GM12878 (cell line): Measurements from ENCODE around the gene FILIP1L. TPM values are rescaled to one million over a fixed set of nuclear protein-coding genes. Genes with fewer than 3 reads are reported as not detected.

Experiments used
- ATAC-seq: fragments of 200-7000 bp; cut with Tn5 transposase; 3 replicates; pipeline ENCODE4 v1.9.1; 2020; ENCODE audit warnings: mild to moderate bottlenecking, moderate library complexity
- BruUV-seq: library from RNA; stranded (reverse); fragments of 400-500 nt; replicated peaks from 2 replicates; lab custom pipeline; 2021; lab: Mats Ljungman, UMichigan
- CTCF ChIA-PET: fragments of 300-600 bp; sonication (Branson Sonifier 250); formaldehyde crosslinking; extraction: SDS; loops from one replicate; lab custom pipeline; 2021; ENCODE audit warnings: inconsistent platforms; lab: Yijun Ruan, JAX
- POLR2A ChIA-PET: fragments of 350-600 bp; formaldehyde crosslinking; extraction: SDS; loops from one replicate; lab custom pipeline; 2021; ENCODE audit warnings: inconsistent platforms; lab: Charles Lee
- RAD21 ChIA-PET: fragments of 300-600 bp; sonication (Branson Sonifier 250); formaldehyde crosslinking; loops from one replicate; lab custom pipeline; 2023; ENCODE audit warnings: antibody characterized with exemption; ENCODE audit not compliant: unreplicated experiment; lab: Charles Lee
- SMC1A ChIA-PET: fragments of 300-600 bp; sonication (Branson Sonifier 250); formaldehyde crosslinking; loops from one replicate; lab custom pipeline; 2023; ENCODE audit not compliant: unreplicated experiment, uncharacterized antibody; lab: Charles Lee
- DNase-seq: peaks from one replicate; pipeline ENCODE4 v3.0.0-alpha.2; 2011; ENCODE audit warnings: low read depth, low spot score
- FAIRE-seq: peaks from 3 replicates; lab custom pipeline; 2011; peaks lifted over from hg19 to GRCh38; lab: Jason Lieb, UNC
- H2AFZ ChIP-seq: 2 replicates; pipeline ENCODE4 v1.6.0; 2011; ENCODE audit warnings: low read depth, low read length, control low read depth; ENCODE audit not compliant: control insufficient read depth
- H3K27ac ChIP-seq: 2 replicates; pipeline ENCODE4 v1.5.1; 2011; ENCODE audit warnings: control low read depth; ENCODE audit not compliant: control insufficient read depth, insufficient read depth
- H3K27me3 ChIP-seq, 2 experiments: replicated peaks in 1 of 2; 2 replicates each; pipeline versions ENCODE4 v1.6.0 to v1.6.1; 2011; ENCODE audit warnings: low read length in 1 of 2; ENCODE audit not compliant: control insufficient read depth in 2 of 2, insufficient read depth in 2 of 2
- H3K36me3 ChIP-seq, 2 experiments: 2 replicates each; pipeline ENCODE4 v1.5.1; 2011; ENCODE audit warnings: low read length in 1 of 2; ENCODE audit not compliant: control insufficient read depth in 2 of 2, insufficient read depth in 2 of 2
- H3K4me1 ChIP-seq: 2 replicates; pipeline ENCODE4 v1.6.1; 2011; ENCODE audit warnings: mild to moderate bottlenecking, low read length, moderate library complexity, mixed read lengths; ENCODE audit not compliant: control insufficient read depth, insufficient read depth
- H3K4me2 ChIP-seq: 2 replicates; pipeline ENCODE4 v1.6.0; 2011; ENCODE audit warnings: control low read depth; ENCODE audit not compliant: control insufficient read depth, insufficient read depth
- H3K4me3 ChIP-seq: fragments of 200-600 bp; sonication (generic); 2 replicates; pipeline ENCODE4 v1.5.1; 2016
- H3K79me2 ChIP-seq: 2 replicates; pipeline ENCODE4 v1.6.0; 2011; ENCODE audit warnings: low read length; ENCODE audit not compliant: control insufficient read depth, insufficient read depth
- H3K9ac ChIP-seq: 2 replicates; pipeline ENCODE4 v1.8.0; 2011; ENCODE audit warnings: low read length, control low read depth, mixed read lengths; ENCODE audit not compliant: control insufficient read depth, insufficient read depth
- H3K9me3 ChIP-seq: replicated peaks from 3 replicates; pipeline ENCODE4 v1.5.1; 2011; ENCODE audit warnings: mild to moderate bottlenecking, low read length; ENCODE audit not compliant: control insufficient read depth, insufficient read depth
- H4K20me1 ChIP-seq: 2 replicates; pipeline ENCODE4 v1.6.0; 2011; ENCODE audit not compliant: control insufficient read depth, insufficient read depth
- CHD2 ChIP-seq: IDR thresholded peaks from 2 replicates; pipeline ENCODE4 v1.6.1; 2011; ENCODE audit warnings: low read depth, low read length, improper control_type of control experiment, borderline replicate concordance
- CREB1 ChIP-seq: IDR thresholded peaks from 2 replicates; pipeline ENCODE4 v1.6.1; 2012; ENCODE audit warnings: low read depth, mild to moderate bottlenecking, inconsistent platforms
- E2F8 ChIP-seq: fragments of 450-650 bp; IDR thresholded peaks from 2 replicates; pipeline ENCODE4 v1.6.1; 2018; ENCODE audit warnings: mild to moderate bottlenecking, low read depth, moderate library complexity; ENCODE audit not compliant: partially characterized antibody
- IRF4 ChIP-seq: IDR thresholded peaks from 2 replicates; pipeline ENCODE4 v1.6.1; 2011; ENCODE audit warnings: low read depth, low read length
- MYB ChIP-seq: fragments of 150-350 bp; IDR thresholded peaks from 2 replicates; pipeline ENCODE4 v1.6.1; 2014; ENCODE audit warnings: mild to moderate bottlenecking, low read depth, low read length, borderline replicate concordance
- POLR2AphosphoS5 ChIP-seq: IDR thresholded peaks from 2 replicates; pipeline ENCODE4 v1.6.1; 2011; ENCODE audit warnings: mild to moderate bottlenecking, low read length, inconsistent platforms
- SMC3 ChIP-seq: IDR thresholded peaks from 2 replicates; pipeline ENCODE4 v1.6.1; 2011; ENCODE audit warnings: low read length, improper control_type of control experiment, borderline replicate concordance
- SP1 ChIP-seq: IDR thresholded peaks from one replicate; pipeline ENCODE4 v1.6.1; 2011; ENCODE audit warnings: low read depth, low read length
- ZNF207 ChIP-seq: fragments of 450-650 bp; IDR thresholded peaks from 2 replicates; pipeline ENCODE4 v1.6.1; 2014; ENCODE audit warnings: antibody characterized with exemption, mild to moderate bottlenecking, borderline replicate concordance
- ZNF24 ChIP-seq: fragments of 450-650 bp; IDR thresholded peaks from 2 replicates; pipeline ENCODE4 v1.6.1; 2017; ENCODE audit warnings: antibody characterized with exemption, mild to moderate bottlenecking
- ZNF384 ChIP-seq: IDR thresholded peaks from 2 replicates; pipeline ENCODE4 v1.6.1; 2012; ENCODE audit warnings: low read depth, mild to moderate bottlenecking, low read length, improper control_type of control experiment, borderline replicate concordance
- WGBS: methylation state at CpG from one replicate; pipeline ENCODE4 v1.1.6; 2016; ENCODE audit warnings: low lambda C conversion rate; ENCODE audit not compliant: insufficient replicate concordance, insufficient coverage; ENCODE audit errors: missing lambda C conversion rate; 5-methylcytosine and 5-hydroxymethylcytosine counted together
- in situ Hi-C: fragments of 300-500 bp; cut with MboI; formaldehyde crosslinking; loops from 9 replicates; pipeline ENCODE4 v1.14.3; 2018; ENCODE audit warnings: mixed read lengths
- intact Hi-C: fragments of 100-400 bp; cut with micrococcal nuclease; formaldehyde crosslinking; loops from one replicate; pipeline ENCODE4 v1.14.2; 2022; ENCODE audit not compliant: unreplicated experiment
- polyA plus RNA-seq, 11 experiments: library from polyadenylated mRNA; depleted of rRNA in 4 of 11; unstranded in 6 of 11; stranded (reverse) in 5 of 11; fragments of >200 nt; fragmentation: Nextera tagmentation in 4 of 11; fragmentation: Illumina TruSeq in 1 of 11; extraction: Ambion mirVana in 4 of 11; extraction: Trizol in 1 of 11; gene quantifications; 1 replicate in 1 of 11; 2 replicates in 10 of 11; pipeline versions ENCODE4 v1.2.1 to v1.2.3, GENCODE V29; 2011 to 2016; ENCODE audit warnings: inconsistent platforms in 2 of 11, missing spikeins in 2 of 11, low read depth in 1 of 11
- total RNA-seq, 4 experiments: library from RNA; depleted of rRNA in 3 of 4; stranded (reverse); fragments of >200 nt in 3 of 4; fragmentation: Illumina TruSeq in 1 of 4; extraction: Trizol in 1 of 4; gene quantifications; 2 replicates each; pipeline versions ENCODE4 v1.2.1 to v1.2.3, GENCODE V29; 2013 to 2021
- TF ChIP-seq, protein P1 (sequence below): fragments of 450-650 bp; IDR thresholded peaks from 2 replicates; pipeline ENCODE4 v1.6.1; 2017; ENCODE audit warnings: antibody characterized with exemption, mild to moderate bottlenecking, moderate library complexity

The FILIP1L gene
- total and polyA plus RNA-seq, 10 of the 15 experiments (the other 5 are each of a cell fraction or from before 2014, with no cell fraction given), result 0.24 to 6.1 (median 3.5) TPM

DNA sequence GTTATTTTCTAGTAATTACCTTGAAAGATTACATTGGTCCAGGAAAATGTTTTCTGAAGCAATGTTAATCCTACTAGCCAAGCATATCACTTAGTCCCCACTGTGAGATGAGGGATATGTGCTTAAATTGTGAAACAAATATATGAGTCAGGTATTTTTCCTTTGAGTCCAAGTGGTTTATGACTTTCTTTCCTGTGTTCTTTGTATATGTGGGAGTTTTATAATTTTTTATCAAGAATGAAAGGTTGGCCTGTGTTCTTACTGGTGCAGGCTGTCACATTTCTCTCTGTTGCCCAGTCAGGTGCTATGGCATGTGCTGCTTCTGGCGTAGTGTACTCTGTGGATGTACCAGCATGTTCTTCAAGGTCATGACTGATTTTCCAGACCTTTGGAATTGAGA is 149.2 kb downstream of the FILIP1L start:
- TF ChIP-seq ZNF207 (no peak), MYB (no peak), ZNF24 (no peak), CREB1 (no peak)
- TF ChIP-seq, all 136 proteins: peak for 0
- ChIA-PET CTCF (no interaction called here), SMC1A (interaction anchor here (0.7 kb wide), 1 partner anchor 94 kb away, joined by 3 read pairs; no protein-coding TSS in a partner anchor), RAD21 (no interaction called here), POLR2A (no interaction called here)
- no TSS peak for BruUV-seq
- Histone ChIP-seq H3K36me3 (no peaks in the 10 kb centered on the region), H3K9ac (no peak overlapping the region), H4K20me1 (no peaks in the 10 kb centered on the region), H3K79me2 (no peaks in the 10 kb centered on the region), H2AFZ (no peak overlapping the region), H3K4me3 (no peak overlapping the region), H3K9me3 (no peaks in the 10 kb centered on the region), H3K27me3 (no peaks in the 10 kb centered on the region), H3K27ac (no peak overlapping the region), H3K4me2 (no peak overlapping the region), H3K4me1 (peaks cover 9% of the 10 kb centered on the region)
- DNase-seq, result no peak
- 100% methylated on average over 1 of the region's 1 CpG for WGBS
- in situ Hi-C loops (no loop called here), intact Hi-C loops (no loop called here)
- ATAC-seq, result no peak
- FAIRE-seq, result no peak

DNA sequence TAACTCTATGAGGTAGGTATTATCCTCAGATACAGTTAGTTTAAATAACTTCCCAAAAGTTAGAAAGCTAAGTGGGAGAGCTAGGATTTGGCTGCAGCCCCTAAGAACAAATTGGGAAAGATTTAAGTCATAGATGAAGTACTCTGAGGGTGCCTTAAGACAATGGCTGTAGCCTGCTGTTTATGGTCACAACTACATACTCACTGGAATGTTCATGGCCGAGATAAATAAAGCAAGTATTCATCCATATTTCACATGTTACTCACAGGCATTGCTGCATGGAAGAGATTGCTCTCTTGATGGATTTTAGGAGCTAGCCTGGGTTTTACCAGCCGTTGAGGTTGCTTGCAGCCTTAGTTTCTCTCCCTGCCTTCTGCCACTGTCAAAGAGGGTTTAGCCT is 151.6 kb downstream of the FILIP1L start:
- H3K9ac ChIP-seq, result no peak overlapping the region
- ATAC-seq, result no peak
- no peaks in the 10 kb centered on the region for H3K79me2 ChIP-seq
- no peaks in the 10 kb centered on the region for H3K36me3 ChIP-seq
- ChIA-PET RAD21 (no interaction called here), POLR2A (interaction anchor here (0.6 kb wide), 1 partner anchor 76 kb away, joined by 4 read pairs; no protein-coding TSS in a partner anchor), SMC1A (interaction anchor here (1.0 kb wide), 1 partner anchor 110 kb away, joined by 3 read pairs; no protein-coding TSS in a partner anchor), CTCF (no interaction called here)
- H3K9me3 ChIP-seq, result no peaks in the 10 kb centered on the region
- WGBS, result 74% methylated on average over 2 of the region's 2 CpGs
- BruUV-seq, result no TSS peak
- H3K4me1 ChIP-seq, result no peaks in the 10 kb centered on the region
- in situ Hi-C loops (no loop called here), intact Hi-C loops (no loop called here)
- H3K27me3 ChIP-seq, result no peaks in the 10 kb centered on the region
- no peak for FAIRE-seq
- no peak overlapping the region for H3K4me2 ChIP-seq
- H2AFZ ChIP-seq, result no peak overlapping the region
- H4K20me1 ChIP-seq, result no peaks in the 10 kb centered on the region
- H3K27ac ChIP-seq, result no peak overlapping the region
- DNase-seq, result no peak
- no peak overlapping the region for H3K4me3 ChIP-seq
- TF ChIP-seq ZNF384 (no peak), POLR2AphosphoS5 (no peak), E2F8 (no peak), CHD2 (no peak), IRF4 (no peak), SMC3 (no peak), SP1 (no peak)
- TF ChIP-seq, protein P1, sequence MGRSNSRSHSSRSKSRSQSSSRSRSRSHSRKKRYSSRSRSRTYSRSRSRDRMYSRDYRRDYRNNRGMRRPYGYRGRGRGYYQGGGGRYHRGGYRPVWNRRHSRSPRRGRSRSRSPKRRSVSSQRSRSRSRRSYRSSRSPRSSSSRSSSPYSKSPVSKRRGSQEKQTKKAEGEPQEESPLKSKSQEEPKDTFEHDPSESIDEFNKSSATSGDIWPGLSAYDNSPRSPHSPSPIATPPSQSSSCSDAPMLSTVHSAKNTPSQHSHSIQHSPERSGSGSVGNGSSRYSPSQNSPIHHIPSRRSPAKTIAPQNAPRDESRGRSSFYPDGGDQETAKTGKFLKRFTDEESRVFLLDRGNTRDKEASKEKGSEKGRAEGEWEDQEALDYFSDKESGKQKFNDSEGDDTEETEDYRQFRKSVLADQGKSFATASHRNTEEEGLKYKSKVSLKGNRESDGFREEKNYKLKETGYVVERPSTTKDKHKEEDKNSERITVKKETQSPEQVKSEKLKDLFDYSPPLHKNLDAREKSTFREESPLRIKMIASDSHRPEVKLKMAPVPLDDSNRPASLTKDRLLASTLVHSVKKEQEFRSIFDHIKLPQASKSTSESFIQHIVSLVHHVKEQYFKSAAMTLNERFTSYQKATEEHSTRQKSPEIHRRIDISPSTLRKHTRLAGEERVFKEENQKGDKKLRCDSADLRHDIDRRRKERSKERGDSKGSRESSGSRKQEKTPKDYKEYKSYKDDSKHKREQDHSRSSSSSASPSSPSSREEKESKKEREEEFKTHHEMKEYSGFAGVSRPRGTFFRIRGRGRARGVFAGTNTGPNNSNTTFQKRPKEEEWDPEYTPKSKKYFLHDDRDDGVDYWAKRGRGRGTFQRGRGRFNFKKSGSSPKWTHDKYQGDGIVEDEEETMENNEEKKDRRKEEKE, result no peak
